LNCAP (cell line): ENCODE results near the gene COL13A1.

Experiments
- CTCF ChIP-seq: fragments of 450-650 bp; IDR thresholded peaks from 2 replicates; pipeline ENCODE4 v1.5.1; 2017; ENCODE audit warnings: mild to moderate bottlenecking

COL13A1 gene

GRCh38 chr10:69774596-69774995, 27.1 kb upstream of the COL13A1 start:
- no peak for TF ChIP-seq CTCF

GRCh38 chr10:69780077-69780476, 21.6 kb upstream of the COL13A1 start:
- TF ChIP-seq CTCF: no peak

GRCh38 chr10:69781576-69781975, 20.1 kb upstream of the COL13A1 start:
- no peak for TF ChIP-seq CTCF

- no peak for TF ChIP-seq CTCF
These were observed 18.2 kb upstream of the COL13A1 start for GRCh38 chr10:69783515-69783914.

GRCh38 chr10:69786791-69787190, 14.9 kb upstream of the COL13A1 start:
- peak; percentile 22; the same call in 1 of the 2 replicates for TF ChIP-seq CTCF

- no peak for TF ChIP-seq CTCF
These were observed 14.0 kb upstream of the COL13A1 start for GRCh38 chr10:69787681-69788080.

GRCh38 chr10:69789164-69789576, 12.5 kb upstream of the COL13A1 start:
- peak; percentile 80 for TF ChIP-seq CTCF

- no peak for TF ChIP-seq CTCF
These were observed 9.9 kb upstream of the COL13A1 start for GRCh38 chr10:69791812-69792211.
